Sigmoid colon (tissue), 4 donors: Measurements from ENCODE around the gene NELL2.

ENCODE experiments used
- POLR2A ChIP-seq, 2 donors: fragments of 450-650 bp; IDR thresholded peaks; one replicate each; pipeline ENCODE4 v1.6.1; 2016; ENCODE audit warnings: antibody characterized with exemption in 2 of 2, mild to moderate bottlenecking in 2 of 2, moderate library complexity in 2 of 2
- POLR2AphosphoS5 ChIP-seq, 4 donors: sonication (generic); formaldehyde crosslinking; IDR thresholded peaks; one replicate each; pipeline ENCODE4 v1.6.1; 2017; ENCODE audit warnings: antibody characterized with exemption in 4 of 4
- TF ChIP-seq, protein P1 (sequence below), 4 experiments: fragments of 450-650 bp in 3 of 4; fragments of 200-600 bp in 1 of 4; IDR thresholded peaks; one replicate each; pipeline ENCODE4 v1.5.1; 2016 to 2019; ENCODE audit warnings: antibody characterized with exemption in 4 of 4, mild to moderate bottlenecking in 3 of 4, moderate library complexity in 2 of 4

DNA sequence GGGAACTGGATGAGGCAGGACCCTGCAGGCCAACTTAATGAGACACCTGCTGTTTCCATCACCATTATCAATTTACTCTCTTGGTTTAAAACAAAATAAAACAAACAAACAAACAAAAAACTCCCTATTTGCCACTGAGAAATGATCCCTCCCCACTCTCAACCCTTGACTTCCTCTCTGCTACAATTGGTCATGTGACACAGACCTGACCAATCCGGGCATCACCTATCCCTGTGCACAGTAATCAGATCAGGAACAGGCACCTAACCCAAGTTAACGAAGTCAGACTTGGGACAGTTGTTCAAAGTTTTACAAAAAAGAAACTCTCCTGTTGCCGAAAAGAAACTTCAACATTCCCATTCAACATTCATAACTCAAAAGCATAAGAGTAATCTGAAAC lies 58.4 kb downstream of the NELL2 start:
- TF ChIP-seq, protein P1, sequence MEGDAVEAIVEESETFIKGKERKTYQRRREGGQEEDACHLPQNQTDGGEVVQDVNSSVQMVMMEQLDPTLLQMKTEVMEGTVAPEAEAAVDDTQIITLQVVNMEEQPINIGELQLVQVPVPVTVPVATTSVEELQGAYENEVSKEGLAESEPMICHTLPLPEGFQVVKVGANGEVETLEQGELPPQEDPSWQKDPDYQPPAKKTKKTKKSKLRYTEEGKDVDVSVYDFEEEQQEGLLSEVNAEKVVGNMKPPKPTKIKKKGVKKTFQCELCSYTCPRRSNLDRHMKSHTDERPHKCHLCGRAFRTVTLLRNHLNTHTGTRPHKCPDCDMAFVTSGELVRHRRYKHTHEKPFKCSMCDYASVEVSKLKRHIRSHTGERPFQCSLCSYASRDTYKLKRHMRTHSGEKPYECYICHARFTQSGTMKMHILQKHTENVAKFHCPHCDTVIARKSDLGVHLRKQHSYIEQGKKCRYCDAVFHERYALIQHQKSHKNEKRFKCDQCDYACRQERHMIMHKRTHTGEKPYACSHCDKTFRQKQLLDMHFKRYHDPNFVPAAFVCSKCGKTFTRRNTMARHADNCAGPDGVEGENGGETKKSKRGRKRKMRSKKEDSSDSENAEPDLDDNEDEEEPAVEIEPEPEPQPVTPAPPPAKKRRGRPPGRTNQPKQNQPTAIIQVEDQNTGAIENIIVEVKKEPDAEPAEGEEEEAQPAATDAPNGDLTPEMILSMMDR (IDR thresholded peaks at IDR 0.05): no peak
- TF ChIP-seq POLR2A (IDR thresholded peaks at IDR 0.05): no peak
- no peak for TF ChIP-seq POLR2AphosphoS5 (IDR thresholded peaks at IDR 0.05)
